NCI-H1092 (cell line): ENCODE results near the gene OTUD1.
"Not testable (repeated sequence)": the region's sequence is repeated elsewhere in the genome, so short reads cannot be mapped to it uniquely, and the experiment has no call there.

Experiments
- DNase-seq: peaks from one replicate; lab custom pipeline; 2025; lab: John Stamatoyannopoulos, UW

Gene OTUD1

GRCh38 chr10:23438547-23439451 is at the start of gene OTUD1:
Gene OTUD1, plus strand, starts transcription at chr10:23439075. Its CDS starts 383 bp downstream, at chr10:23439458.
- peak; percentile 37 for DNase-seq

GRCh38 chr10:23390408-23390807 is 48.5 kb upstream of the OTUD1 start:
- DNase-seq: not testable (repeated sequence)

- no peak for DNase-seq
Observed at GRCh38 chr10:23390809-23391208, 48.1 kb upstream of the OTUD1 start.

GRCh38 chr10:23391821-23392220 is 47.1 kb upstream of the OTUD1 start:
- no peak for DNase-seq

GRCh38 chr10:23395017-23395416 is 43.9 kb upstream of the OTUD1 start:
- no peak for DNase-seq

- no peak for DNase-seq
Observed at GRCh38 chr10:23396695-23397094, 42.2 kb upstream of the OTUD1 start.

- DNase-seq: no peak
Observed at GRCh38 chr10:23399701-23400144, 39.2 kb upstream of the OTUD1 start.

- no peak for DNase-seq
Observed at GRCh38 chr10:23402856-23403255, 36.0 kb upstream of the OTUD1 start.

GRCh38 chr10:23403278-23403677 is 35.6 kb upstream of the OTUD1 start:
- DNase-seq: no peak

GRCh38 chr10:23403719-23404118 is 35.2 kb upstream of the OTUD1 start:
- no peak for DNase-seq

GRCh38 chr10:23404461-23404980 is 34.4 kb upstream of the OTUD1 start:
- no peak for DNase-seq

GRCh38 chr10:23405540-23405939 is 33.3 kb upstream of the OTUD1 start:
- DNase-seq: no peak

GRCh38 chr10:23406409-23406808 is 32.5 kb upstream of the OTUD1 start:
- no peak for DNase-seq

- DNase-seq: no peak
Observed at GRCh38 chr10:23408330-23408976, 30.4 kb upstream of the OTUD1 start.

GRCh38 chr10:23412223-23412622 is 26.7 kb upstream of the OTUD1 start:
- DNase-seq: no peak

- no peak for DNase-seq
Observed at GRCh38 chr10:23413629-23414089, 25.2 kb upstream of the OTUD1 start.

GRCh38 chr10:23414658-23415057 is 24.2 kb upstream of the OTUD1 start:
- no peak for DNase-seq

GRCh38 chr10:23417254-23417653 is 21.6 kb upstream of the OTUD1 start:
- DNase-seq: no peak

- DNase-seq: no peak
Observed at GRCh38 chr10:23418051-23418681, 20.7 kb upstream of the OTUD1 start.

- DNase-seq: no peak
Observed at GRCh38 chr10:23419201-23419600, 19.7 kb upstream of the OTUD1 start.

- no peak for DNase-seq
Observed at GRCh38 chr10:23419655-23420329, 19.1 kb upstream of the OTUD1 start.

GRCh38 chr10:23421397-23421796 is 17.5 kb upstream of the OTUD1 start:
- DNase-seq: no peak
